Activated T-cell treated with anti-CD3 and anti-CD28 coated beads for 4 hours (primary cell): Measurements from ENCODE around the gene HMCN1.

Experiments used
- DNase-seq: peaks from one replicate; pipeline ENCODE4 v3.0.0-alpha.2; 2020

The HMCN1 gene

GRCh38 chr1:185920602-185921001, 186.4 kb downstream of the HMCN1 start:
- no peak for DNase-seq

DNA sequence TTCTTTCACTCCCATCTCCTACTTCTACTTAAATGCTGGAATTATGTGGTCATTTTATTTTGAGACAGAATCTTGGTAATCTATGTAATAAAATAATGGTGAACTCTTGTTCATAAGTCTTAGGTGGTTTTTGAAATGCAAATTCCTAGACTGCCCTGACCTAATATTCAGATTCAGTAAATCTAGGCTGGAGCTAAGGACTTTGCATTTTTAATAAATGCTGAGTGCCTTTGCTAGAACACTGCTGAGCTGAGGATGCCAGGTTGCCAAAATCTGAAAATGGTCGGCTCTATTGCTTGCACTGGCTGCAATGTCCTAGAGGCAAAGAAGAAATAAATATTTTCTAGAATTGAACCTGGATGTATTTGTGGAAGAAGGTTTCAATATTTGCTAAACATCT, 187.4 kb downstream of the HMCN1 start:
- DNase-seq = no peak

DNA sequence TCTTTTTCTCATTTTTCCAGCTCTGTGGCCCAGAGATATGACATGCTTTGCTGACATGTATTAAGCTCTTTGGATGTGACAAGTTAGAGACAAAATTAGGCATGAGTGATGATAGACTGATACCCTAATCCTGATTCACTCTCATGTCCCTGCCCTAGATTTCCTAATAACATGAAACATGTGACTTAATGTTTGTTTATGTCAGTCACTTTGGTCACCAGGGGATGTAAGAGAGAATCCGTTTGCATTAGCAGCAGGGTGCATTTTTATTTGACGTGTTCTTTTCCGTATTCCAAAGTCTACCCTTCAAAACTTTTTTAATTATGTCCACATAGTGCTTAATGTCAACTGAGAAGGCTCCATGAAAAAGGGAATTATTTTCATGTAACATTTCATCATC, 192.4 kb downstream of the HMCN1 start:
- DNase-seq = no peak

DNA sequence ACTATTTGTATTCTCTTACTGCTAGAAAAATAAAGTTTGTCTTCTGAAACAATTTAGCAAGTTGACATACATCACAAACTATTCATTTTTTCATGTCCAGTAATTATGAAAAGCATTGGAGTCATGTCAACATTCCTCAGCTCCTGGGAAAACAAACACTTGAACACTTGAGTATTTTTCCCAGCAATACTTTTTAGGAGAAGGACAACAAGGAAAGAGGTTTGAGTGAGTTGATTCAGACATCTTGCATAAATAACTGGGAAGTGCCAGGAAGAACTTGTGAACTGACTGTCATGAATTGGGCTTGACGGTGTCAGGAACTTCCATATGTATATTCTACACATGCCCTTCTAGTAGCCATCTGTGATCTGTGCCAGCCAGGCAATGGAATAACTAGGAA, 195.6 kb downstream of the HMCN1 start:
- DNase-seq = no peak

DNA sequence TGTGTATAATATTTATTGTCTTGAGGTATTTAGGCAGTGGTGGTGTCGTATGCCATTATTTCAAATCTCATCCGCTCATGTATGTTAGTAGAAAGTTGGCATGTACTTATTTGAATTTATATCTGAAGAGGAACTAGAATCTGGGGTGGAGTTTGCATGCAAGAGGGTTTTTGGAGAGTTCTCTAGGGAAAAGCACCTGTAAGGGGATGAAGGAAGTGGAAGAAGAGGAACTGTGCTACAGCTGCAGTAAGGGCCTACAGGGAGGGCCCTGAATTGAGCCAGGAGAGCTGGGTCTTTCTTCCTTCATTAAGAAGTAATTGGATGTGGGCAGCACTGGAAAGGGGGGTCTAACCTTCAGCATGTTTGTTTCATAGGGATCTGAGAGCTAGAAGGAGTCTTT, 197.2 kb downstream of the HMCN1 start:
- DNase-seq = no peak

DNA sequence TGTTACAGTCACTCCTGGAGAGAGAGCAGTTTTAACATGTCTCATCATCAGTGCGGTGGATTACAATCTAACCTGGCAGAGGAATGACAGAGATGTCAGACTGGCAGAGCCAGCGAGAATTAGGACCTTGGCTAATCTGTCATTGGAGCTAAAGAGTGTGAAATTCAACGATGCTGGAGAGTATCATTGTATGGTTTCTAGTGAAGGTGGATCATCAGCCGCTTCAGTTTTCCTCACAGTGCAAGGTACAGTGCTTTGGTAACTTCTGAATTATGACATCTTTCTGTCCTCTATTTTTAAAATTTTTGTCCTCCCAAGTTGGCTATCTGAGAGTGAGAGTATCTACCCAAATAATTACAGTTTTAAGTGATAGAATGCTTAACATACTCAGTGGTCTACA, 199.4 kb downstream of the HMCN1 start:
- no peak for DNase-seq

DNA sequence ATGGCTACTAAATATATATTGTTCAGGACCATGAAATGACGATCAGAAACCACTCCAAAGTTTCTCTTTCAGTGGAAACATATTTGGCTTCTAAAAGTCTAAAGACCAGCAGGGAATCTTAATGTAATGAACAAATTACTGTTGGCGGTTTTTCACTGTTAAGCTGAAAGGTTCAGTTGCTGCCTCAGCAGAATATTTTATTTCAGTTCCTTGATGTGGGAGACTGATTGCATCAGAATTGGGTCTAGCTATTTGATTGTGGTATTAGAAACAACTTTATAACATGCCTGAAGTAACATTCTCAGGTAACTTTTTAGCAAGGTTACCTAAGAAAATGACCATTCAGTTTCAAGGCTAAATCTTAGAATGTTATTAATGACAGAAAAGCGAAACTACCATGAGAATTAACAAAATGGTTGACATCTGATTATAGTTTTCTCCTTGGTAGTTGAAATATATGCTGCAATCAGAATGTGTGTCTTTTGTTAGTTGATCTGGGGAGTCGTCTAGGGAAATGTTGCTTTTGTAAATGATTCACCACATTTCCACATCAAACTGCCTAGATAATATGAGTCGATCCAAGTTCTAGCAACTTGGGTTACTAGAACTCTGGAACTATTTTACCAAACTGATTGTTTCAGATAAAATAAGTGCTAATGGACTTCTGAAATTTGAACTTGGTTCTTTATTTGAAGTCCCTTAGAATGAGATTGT, 200.4 kb downstream of the HMCN1 start:
- no peak for DNase-seq

DNA sequence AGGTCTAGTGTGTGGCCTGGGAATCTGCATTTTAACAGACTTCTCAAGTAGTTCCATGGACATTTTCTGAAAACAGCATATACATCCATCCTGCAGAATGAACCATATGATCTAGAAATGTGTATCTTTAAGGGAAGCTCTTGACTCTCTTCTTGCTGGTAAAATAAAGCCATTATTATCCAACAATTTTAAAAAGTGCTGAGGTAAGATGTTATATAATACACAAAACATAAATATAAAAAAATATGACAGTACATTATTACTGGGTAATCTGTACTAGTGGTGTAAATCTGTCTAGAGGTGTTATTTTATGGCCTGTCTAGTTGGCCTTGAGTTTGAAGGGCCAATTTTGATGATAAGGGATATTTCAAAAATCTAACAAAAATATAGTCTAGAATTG, 201.2 kb downstream of the HMCN1 start:
- no peak for DNase-seq

- no peak for DNase-seq
Observed at GRCh38 chr1:185936641-185937040, 202.4 kb downstream of the HMCN1 start.

- no peak for DNase-seq
Observed at GRCh38 chr1:185938396-185938795, 204.2 kb downstream of the HMCN1 start.

GRCh38 chr1:185939142-185939541, 205.0 kb downstream of the HMCN1 start:
- DNase-seq = no peak

DNA sequence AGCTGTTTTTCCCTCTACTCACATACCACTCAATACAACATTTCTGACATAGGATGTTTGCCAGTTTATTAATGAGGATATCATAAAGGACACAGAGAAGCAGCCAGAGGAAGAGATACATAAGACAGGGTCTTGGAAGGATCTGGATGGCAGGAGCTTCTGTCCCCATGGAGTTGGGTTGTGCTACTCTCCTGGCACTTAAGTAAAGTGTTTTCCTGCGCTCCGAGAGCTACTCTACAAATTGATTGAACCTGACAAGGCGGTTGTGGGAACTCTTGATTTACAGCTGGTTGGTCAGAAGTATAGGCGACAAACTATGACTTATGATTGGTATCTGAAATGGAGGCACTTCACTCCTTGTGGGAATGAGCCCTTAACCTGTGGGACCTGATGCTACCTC, 208.8 kb downstream of the HMCN1 start:
- DNase-seq = no peak

DNA sequence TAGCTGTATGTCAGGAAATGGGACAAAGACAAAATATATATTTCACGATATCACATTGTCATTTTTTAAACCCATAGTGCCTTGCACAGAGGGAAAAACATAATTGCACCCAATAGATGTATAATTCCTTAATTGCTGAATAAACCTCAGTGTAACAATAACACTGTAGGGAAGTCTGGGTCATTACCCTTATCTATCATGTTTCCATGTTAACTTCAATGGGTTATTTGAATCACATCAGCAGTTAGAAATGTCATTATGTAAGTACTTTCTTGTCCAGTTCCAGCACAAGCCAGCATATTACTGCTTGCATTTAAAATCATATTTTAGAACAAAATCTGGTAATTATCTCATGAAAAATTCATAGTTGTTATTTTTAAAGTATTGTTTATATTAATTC, 222.7 kb downstream of the HMCN1 start:
- no peak for DNase-seq

DNA sequence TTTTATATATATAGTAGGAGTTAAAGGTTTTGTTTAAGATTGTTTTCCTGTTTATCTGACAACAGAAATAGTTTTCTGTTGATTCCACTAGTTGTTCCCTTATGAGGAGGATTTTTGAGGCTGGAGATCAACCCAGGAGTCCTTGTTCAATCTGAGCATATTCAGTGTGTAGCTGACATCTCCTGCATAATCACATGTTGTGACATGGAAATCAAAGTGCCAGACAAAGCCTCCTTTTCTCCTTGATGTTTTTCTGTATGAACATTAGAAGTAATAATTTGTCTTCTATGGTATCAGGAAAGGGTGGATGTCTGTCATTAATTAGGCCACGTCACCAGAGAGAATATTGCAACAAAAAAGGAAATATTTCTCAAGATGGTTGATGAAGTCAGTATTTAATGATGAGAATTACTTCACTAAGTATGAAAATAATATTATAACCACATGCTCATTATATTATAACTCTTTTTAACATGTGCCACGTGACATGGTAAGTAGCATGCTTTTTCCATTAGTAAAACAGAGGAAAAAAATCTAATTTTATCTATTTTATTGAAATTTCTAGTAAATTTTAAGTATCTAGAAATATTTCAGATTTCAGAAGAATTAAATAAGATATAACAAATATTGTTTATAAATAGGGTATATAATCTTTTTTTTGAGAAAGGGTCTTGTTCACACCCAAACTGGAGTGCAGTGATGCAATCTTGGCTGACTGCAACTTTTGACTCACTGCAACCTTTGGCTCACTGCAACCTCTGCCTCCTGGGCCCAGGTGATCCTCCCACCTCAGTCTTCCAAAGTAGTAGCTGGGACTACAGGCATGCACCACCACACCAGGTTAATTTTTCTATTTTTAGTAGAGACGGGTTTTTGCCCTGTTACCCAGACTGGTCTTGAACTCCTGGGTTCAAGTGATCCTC, 223.5 kb downstream of the HMCN1 start:
- DNase-seq = no peak

DNA sequence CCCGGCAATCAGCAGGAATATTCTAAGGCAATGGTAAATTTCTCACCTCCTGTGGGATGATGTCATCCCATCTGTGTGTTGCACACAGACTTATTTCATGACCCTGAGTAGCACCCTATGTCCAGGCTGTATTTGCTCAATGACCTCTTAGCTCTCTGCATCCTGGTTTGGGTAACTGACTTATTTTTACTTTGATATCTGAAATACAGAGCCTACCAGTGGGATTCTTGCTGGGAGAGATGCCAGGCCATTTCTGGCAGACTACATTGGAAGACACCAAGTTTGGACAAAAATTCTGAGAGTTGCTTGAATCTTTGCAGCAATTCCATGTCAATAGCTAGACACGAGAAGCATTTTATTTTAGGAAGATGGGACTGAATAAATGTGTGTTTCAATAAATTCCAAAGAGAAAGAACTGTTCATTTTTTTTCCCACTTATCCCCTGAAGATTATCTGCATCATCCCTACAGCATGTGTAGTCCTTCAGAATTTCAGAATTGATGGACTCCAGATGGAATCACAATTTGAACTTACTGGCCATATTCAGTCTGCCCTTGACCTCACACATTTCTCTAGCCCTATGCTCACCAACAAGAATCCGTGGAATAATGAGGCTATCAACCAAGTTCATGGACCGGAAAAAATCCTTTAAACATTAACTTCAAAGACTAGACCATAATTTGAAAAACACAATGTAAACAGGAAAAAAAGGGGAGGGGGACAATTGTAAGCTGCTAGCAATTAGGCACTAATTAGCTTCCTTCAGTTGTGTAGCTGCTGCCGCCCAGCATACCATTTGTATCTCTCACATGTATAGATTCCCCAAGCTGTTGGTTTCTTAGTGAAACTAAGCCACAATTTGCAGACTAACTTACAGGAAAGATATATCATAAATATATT, 226.5 kb downstream of the HMCN1 start:
- DNase-seq = no peak

DNA sequence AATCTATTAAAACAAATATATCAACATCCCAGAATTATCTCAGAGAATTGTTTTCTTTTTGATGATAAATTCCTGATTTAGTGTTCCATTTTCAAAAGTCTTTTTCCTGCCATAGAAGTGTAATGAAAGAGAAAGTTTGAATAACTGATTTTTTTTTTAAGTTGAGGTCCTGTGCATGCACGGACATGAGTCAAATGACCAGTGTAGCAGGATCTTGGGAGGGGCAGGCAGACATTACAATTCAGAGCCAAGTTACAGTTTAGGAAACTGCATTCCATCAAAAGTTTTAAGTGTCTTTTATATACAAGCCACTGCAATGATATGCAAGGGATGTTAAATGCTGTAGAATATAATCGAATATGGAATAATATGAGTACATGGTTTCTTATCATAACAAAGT, 227.5 kb downstream of the HMCN1 start:
- DNase-seq = no peak

DNA sequence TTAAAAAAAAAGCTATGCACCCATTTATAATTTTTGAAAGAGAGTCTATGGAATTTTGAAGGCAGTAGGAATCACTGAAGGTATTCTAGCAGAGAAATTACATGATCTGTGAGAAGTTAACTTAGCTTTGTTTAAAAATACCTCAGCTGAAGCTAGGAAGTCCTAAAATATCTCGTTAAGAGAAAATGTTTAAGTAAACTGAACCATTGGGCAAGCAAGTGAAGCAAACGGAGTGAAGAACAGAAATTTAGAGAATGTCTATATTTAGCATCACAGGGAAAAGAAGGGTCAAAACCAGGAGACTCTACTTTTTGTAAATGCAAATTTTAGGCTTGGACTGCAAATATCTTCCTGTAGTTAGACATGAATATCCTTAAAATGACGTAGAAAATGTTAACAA, 230.8 kb downstream of the HMCN1 start:
- DNase-seq = no peak

DNA sequence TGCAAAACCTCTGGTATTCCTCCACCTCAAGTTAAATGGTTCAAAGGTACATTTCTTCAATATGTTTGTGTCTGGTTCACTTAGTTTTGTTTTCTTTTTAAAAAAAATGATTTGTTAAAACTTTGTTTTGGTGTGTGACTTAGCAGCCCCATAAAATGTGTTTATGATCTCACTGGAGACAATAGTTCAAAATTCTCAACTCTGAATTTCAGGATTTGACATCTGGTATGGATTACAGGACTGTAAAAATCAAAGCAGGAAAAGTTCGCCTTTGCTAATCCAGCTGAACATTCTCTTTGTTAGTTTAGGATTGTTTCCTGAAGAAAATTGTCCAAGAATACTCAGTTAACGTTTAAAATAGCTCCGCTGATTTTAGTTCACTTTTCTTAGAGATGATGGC, 231.7 kb downstream of the HMCN1 start:
- no peak for DNase-seq

DNA sequence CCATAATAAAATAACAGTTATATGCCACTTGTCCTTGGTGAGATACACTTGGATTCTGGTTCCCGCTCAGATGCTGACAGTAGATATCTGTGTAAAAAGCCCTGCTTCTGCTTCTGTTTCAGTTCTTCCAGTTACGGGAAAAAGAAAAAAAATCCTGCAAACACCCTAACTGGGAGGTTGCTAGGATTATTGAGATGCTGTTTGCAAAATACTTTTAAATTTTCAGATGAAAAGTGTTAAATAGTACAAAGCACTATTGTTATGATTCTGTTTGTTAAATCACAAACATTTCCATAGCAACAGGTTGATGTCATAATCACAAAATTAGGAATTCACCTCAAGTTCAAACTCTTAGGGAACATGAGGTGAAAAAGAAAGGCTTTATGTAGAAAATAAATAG, 232.3 kb downstream of the HMCN1 start:
- DNase-seq = no peak

- no peak for DNase-seq
Observed at GRCh38 chr1:185969028-185969427, 234.8 kb downstream of the HMCN1 start.

DNA sequence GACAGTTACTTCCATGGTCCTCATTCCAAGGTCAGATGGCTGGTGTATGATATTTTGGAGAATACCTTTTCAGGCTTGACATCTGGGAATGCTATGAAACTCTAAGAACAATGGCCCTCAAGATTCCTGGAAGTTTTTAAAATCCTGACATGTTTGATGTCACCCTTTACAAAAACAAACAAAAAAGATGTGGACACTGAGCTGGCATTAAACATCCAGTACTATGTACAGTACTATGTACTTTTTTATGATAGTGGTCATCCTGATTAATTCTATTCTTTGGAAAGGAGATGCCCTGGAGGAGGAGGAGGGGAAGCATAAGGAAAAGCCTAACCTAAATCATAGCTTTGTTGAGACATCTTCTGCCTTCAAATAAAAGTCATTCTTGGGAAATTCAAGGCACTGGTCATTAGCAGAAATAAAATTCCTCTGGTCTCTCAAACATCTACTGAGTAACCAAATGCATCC, 235.4 kb downstream of the HMCN1 start:
- DNase-seq = no peak

DNA sequence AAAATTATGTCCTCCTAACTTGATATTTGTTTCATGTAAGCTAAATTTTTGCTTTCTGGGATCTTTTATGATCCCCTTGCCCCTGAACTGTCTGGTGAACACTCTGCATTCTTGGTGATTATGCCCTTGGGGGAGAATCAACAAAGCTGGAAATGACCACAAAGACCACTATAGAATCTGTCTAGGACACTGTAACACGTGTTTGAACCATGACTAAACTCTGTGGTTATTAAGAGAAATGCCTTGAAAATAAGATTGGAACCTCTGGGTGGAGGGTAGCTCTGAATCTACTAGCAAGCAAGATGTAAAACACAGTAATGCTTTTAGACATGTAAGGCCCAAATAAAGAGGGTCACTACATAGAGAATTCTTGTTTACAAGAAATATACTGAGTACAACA, 237.5 kb downstream of the HMCN1 start:
- DNase-seq = no peak
